Panc1 (cell line): Measurements from ENCODE around the gene TACC2. TPM values are rescaled to one million over a fixed set of nuclear protein-coding genes. Genes with fewer than 3 reads are reported as not detected.
A peak's percentile ranks its signal among the peaks of the same experiment; 100 is the strongest.

Source experiments
- ATAC-seq: fragments of 200-7000 bp; cut with Tn5 transposase; 2 replicates; pipeline ENCODE4 v1.9.1; 2020; ENCODE audit warnings: mild to moderate bottlenecking, moderate library complexity
- BruUV-seq: library from RNA; stranded (reverse); fragments of 400-500 nt; replicated peaks from 2 replicates; lab custom pipeline; 2021; lab: Mats Ljungman, UMichigan
- CTCF ChIA-PET: fragments of 300-600 bp; sonication (Branson Sonifier 250); formaldehyde crosslinking; loops from one replicate; lab custom pipeline; 2022; ENCODE audit warnings: antibody characterized with exemption; lab: Charles Lee
- POLR2A ChIA-PET: fragments of 300-600 bp; sonication (Branson Sonifier 250); formaldehyde crosslinking; loops from one replicate; lab custom pipeline; 2022; ENCODE audit warnings: antibody characterized with exemption; lab: Charles Lee
- DNase-seq: peaks from one replicate; pipeline ENCODE4 v3.0.0-alpha.2; 2010; ENCODE audit warnings: low read depth, low spot score
- H3K27ac ChIP-seq: 2 replicates; pipeline ENCODE4 v1.5.1; 2011; ENCODE audit warnings: mild to moderate bottlenecking, low read length, inconsistent platforms
- H3K27me3 ChIP-seq: fragments of 200-500 bp; sonication (Bioruptor generic); 2 replicates; pipeline ENCODE4 v1.6.0; 2014; ENCODE audit warnings: low read length, inconsistent platforms; ENCODE audit not compliant: control insufficient read depth, insufficient read depth
- H3K36me3 ChIP-seq: fragments of 200-500 bp; sonication (Bioruptor generic); 2 replicates; pipeline ENCODE4 v1.5.1; 2014; ENCODE audit warnings: inconsistent platforms, mild to moderate bottlenecking, low read length, moderate library complexity; ENCODE audit not compliant: control insufficient read depth, insufficient read depth
- H3K4me1 ChIP-seq: 2 replicates; pipeline ENCODE4 v1.5.1; 2011; ENCODE audit warnings: inconsistent platforms, mild to moderate bottlenecking, low read length, moderate library complexity; ENCODE audit not compliant: control insufficient read depth, insufficient read depth
- H3K4me3 ChIP-seq, 2 experiments: 2 replicates each; pipeline ENCODE4 v1.5.1; 2011 to 2012; ENCODE audit warnings: low read depth in 2 of 2, low read length in 2 of 2, mild to moderate bottlenecking in 2 of 2, inconsistent platforms in 1 of 2, moderate library complexity in 1 of 2
- H3K9me3 ChIP-seq: fragments of 200-500 bp; sonication (Bioruptor generic); 2 replicates; pipeline ENCODE4 v1.5.1; 2014; ENCODE audit warnings: low read depth, mild to moderate bottlenecking, inconsistent platforms, low read length, moderate library complexity; ENCODE audit not compliant: control insufficient read depth, insufficient read depth
- POLR2AphosphoS5 ChIP-seq: IDR thresholded peaks from 2 replicates; pipeline ENCODE4 v1.6.1; 2012; ENCODE audit warnings: mild to moderate bottlenecking, low read depth, low read length, moderate library complexity
- REST ChIP-seq, 2 experiments: IDR thresholded peaks; 2 replicates each; pipeline ENCODE4 v1.6.1; 2011 to 2012; ENCODE audit warnings: low read depth in 2 of 2, control low read depth in 1 of 2, low read length in 1 of 2, mild to moderate bottlenecking in 1 of 2, moderate library complexity in 1 of 2; ENCODE audit not compliant: insufficient read depth in 1 of 2
- SIN3A ChIP-seq: IDR thresholded peaks from 2 replicates; pipeline ENCODE4 v1.6.1; 2012; ENCODE audit warnings: low read depth, mild to moderate bottlenecking, low read length, moderate library complexity, borderline replicate concordance; ENCODE audit not compliant: insufficient read depth
- TCF7L2 ChIP-seq: IDR thresholded peaks from 2 replicates; pipeline ENCODE4 v1.6.1; 2011; ENCODE audit warnings: mild to moderate bottlenecking, low read depth, low read length, inconsistent platforms
- in situ Hi-C: cut with HindIII; loops from 2 replicates; pipeline ENCODE4 v1.10.0; 2016; ENCODE audit warnings: low sequenced_read_pairs, low pct_unique_long_range_greater_than_20kb
- intact Hi-C: fragments of 100-400 bp; cut with micrococcal nuclease; formaldehyde crosslinking; loops from one replicate; pipeline ENCODE4 v1.10.0; 2022; ENCODE audit not compliant: unreplicated experiment
- total RNA-seq: library from RNA; stranded (reverse); gene quantifications from one replicate; pipeline ENCODE4 v1.2.1, GENCODE V29; 2021; ENCODE audit not compliant: unreplicated experiment
- TF ChIP-seq, protein P1 (sequence below): fragments of 450-650 bp; IDR thresholded peaks from 2 replicates; pipeline ENCODE4 v1.5.1; 2017; ENCODE audit warnings: mild to moderate bottlenecking

Gene TACC2
- total RNA-seq, 1 experiment from 2014 or later, result 133 TPM

DNA sequence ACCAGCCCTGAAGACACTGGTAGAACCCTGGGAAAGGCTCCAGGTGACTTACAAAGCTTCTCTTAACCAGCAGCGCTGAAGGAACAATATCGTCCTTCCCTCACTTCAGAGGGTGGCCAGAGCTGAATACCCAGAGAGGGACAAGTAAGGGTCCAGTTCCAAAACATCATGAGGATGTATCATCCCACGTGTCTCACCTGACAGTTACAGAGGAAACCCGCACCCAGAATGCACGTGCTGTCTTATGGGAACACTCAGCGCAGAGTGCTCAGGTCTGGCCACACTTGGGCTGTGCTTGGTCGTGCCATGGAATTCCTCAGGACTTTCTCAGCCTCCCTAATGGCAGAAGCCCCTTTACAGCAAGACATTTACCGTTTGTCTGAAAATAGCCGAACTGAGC, 235.2 kb downstream of the TACC2 start:
- H3K4me3 ChIP-seq, result no peak overlapping the region
- no TSS peak for BruUV-seq
- H3K9me3 ChIP-seq, result no peaks in the 10 kb centered on the region
- CTCF ChIA-PET, result no interaction called here
- DNase-seq, result no peak
- H3K27ac ChIP-seq, result no peak overlapping the region
- H3K27me3 ChIP-seq, result no peaks in the 10 kb centered on the region
- TF ChIP-seq TCF7L2 (no peak), REST (IDR thresholded peaks at IDR 0.05; ENCODE audit: insufficient read depth in 1 of 2, low read depth in 2 of 2, low read length in 1 of 2) (no peak), SIN3A (no peak), POLR2AphosphoS5 (no peak)
- TF ChIP-seq, protein P1, sequence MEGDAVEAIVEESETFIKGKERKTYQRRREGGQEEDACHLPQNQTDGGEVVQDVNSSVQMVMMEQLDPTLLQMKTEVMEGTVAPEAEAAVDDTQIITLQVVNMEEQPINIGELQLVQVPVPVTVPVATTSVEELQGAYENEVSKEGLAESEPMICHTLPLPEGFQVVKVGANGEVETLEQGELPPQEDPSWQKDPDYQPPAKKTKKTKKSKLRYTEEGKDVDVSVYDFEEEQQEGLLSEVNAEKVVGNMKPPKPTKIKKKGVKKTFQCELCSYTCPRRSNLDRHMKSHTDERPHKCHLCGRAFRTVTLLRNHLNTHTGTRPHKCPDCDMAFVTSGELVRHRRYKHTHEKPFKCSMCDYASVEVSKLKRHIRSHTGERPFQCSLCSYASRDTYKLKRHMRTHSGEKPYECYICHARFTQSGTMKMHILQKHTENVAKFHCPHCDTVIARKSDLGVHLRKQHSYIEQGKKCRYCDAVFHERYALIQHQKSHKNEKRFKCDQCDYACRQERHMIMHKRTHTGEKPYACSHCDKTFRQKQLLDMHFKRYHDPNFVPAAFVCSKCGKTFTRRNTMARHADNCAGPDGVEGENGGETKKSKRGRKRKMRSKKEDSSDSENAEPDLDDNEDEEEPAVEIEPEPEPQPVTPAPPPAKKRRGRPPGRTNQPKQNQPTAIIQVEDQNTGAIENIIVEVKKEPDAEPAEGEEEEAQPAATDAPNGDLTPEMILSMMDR, result no peak
- ATAC-seq, result no peak
- H3K4me1 ChIP-seq, result no peaks in the 10 kb centered on the region
- peaks cover 28% of the 10 kb centered on the region for H3K36me3 ChIP-seq
- POLR2A ChIA-PET, result no interaction called here
- intact Hi-C loops, result no loop called here
- in situ Hi-C loops, result no loop called here

GRCh38 chr10:122225330-122225729, 236.4 kb downstream of the TACC2 start:
- POLR2A ChIA-PET, result no interaction called here
- intact Hi-C loops, result no loop called here
- BruUV-seq, result no TSS peak

More at GRCh38 chr10:122225330-122225729, 236.4 kb downstream of the TACC2 start:
- TF ChIP-seq SIN3A (no peak), POLR2AphosphoS5 (no peak)
- TF ChIP-seq, protein P1, result no peak
- in situ Hi-C loops, result no loop called here
- Histone ChIP-seq H3K27me3 (no peaks in the 10 kb centered on the region), H3K27ac (no peak overlapping the region), H3K4me3 (no peak overlapping the region), H3K4me1 (no peaks in the 10 kb centered on the region), H3K36me3 (peaks cover 29% of the 10 kb centered on the region), H3K9me3 (no peaks in the 10 kb centered on the region)
- CTCF ChIA-PET, result no interaction called here
- DNase-seq, result no peak
- ATAC-seq, result 0 out of 2 replicates have a peak, but pooled peaks have one; percentile 28
